SW480 (cell line): ENCODE measurements around the gene ZDHHC19.
"Not testable (repeated sequence)": the region's sequence is repeated elsewhere in the genome, so short reads cannot be mapped to it uniquely, and the experiment has no call there.

Source experiments
- DNase-seq: peaks from one replicate; pipeline ENCODE4 v3.0.0-alpha.2; 2016; ENCODE audit warnings: low spot score

ZDHHC19 gene

DNA sequence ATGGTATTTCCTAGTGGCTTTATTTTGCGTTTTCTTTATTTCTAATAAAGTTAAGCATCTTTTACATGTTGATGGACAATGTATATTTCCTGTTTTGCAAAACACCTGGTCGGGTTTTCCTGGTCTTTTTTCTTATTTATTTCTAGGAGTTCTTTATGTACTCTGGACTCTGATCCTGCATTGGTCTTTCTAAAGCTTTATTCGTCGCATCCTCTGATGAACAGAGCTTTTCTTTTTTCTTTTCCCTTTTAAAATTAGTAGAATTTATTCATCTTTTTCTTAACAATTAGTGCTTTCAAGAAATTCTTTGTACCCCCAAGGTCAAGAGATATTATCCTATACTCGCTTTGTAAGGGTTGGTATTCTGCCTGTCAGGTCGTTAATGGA, 32.2 kb downstream of the ZDHHC19 start:
- DNase-seq = no peak

DNA sequence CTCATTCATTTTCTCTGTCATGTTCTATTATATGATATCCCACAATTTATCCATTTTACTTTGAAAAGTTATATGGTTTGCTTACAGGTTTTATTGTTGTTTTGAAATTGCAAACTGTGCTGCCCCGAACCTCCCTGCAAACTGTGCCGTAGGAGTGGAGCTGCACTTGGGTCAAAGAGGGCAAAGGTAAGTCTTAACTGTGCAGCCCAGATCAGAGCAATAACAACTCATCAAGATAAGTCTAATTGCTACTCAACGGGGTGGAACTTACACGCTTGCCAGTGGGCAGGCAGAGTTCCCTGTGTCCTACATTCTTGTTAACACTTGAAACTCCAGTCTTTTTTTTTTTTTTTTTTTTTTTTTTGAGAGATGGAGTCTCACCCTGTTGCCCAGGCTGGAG, 33.2 kb downstream of the ZDHHC19 start:
- no peak for DNase-seq

DNA sequence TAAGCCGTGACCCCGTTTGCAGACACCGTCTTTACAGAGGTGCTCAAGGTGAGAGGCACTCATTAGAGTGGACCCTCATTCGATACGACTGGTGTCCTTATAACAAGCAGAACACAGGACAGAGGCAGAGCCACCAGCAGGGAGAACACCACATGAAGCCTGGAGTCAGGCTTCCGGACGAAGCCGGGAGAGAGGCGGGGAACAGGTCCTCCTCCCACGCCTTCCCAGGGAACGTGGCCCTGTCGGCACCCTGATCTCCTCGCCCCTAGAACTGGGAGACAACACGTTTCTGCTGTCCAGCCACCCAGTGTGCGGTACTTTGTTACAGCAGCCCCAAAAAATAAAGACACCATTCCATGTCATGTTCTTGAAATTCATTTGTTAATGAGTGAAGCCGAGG, 33.6 kb downstream of the ZDHHC19 start:
- DNase-seq = peak; percentile 46

DNA sequence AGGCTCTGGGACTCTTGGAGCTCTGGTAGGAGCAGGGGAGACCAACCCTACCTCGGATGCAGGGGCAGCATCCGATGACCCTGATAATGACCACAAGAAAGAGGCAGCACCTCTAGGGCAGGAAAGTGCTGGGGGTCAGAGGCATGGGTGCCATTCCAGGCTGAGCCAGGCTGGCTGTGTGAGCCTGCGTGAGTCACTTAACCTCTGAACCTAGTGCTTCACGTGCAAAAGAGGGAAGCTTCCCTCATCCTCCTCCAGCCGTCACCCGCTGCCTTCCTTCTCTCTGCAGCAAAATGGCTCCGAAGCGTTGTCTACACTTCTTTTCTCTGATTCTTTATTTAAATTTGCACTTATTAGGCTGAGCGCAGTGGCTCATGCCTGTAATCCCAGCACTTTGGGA, 35.5 kb downstream of the ZDHHC19 start:
- no peak for DNase-seq

DNA sequence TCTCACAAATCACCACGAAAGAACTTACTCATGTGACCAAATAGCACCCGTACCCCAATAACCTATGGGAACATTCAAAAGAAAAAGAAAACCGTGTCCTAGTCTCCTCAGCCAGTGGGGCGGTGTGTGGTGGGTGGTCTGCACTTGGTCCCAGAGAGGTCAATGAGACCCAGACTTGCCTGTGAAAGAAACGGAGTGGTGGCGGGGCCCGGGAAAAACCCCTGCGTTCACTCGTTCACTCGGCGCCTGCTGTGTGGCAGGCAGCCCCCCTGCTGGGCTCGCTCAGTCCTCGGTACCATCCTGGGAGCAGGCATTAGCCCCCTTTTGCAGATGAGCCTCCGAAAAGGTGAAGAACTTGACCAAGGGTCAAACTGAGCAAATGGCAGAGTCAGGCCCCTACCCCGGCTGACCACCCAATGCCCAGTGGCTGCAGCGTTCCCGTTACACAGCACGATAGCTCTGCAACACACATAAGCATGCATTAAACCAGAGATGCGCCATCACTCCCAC, 36.0 kb downstream of the ZDHHC19 start:
- no peak for DNase-seq

DNA sequence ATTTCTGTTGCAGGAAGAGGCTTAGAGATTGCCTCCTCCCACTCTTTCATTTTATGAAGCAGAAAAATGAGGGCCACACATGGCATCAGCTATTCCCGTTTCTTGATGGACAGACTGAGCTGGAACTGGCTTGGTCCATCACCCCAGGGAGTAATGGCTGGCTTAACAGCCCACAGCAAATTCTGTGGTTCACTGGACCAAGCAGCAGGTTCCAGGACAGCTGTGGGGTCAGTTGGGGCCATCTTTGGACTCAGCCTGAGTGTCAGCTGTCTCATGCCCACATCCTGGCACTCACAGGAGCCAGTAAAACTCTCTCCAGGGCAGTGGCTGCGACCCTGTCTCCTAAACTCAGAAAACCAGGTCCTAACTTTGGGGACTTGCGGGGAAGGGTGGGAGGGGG, 36.5 kb downstream of the ZDHHC19 start:
- no peak for DNase-seq

DNA sequence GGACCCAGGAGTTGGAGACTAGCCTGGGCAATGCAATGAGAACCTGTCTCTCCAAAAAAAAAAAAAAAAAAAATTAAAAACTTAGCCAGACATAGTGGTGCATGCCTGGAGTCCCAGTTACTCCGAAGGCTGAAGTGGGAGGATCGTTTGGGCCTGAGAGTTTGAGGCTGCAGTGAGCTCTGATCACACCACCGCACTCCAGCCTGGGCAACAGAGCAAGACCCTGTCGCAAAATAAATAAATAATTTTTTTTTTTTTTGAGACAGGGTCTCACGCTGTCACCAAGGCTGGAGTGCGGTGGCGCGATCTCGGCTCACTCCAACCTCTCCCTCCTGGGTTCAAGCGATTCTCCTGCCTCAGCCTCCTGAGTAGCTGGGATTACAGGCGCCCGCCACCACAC, 40.9 kb downstream of the ZDHHC19 start:
- DNase-seq = not testable (repeated sequence)

DNA sequence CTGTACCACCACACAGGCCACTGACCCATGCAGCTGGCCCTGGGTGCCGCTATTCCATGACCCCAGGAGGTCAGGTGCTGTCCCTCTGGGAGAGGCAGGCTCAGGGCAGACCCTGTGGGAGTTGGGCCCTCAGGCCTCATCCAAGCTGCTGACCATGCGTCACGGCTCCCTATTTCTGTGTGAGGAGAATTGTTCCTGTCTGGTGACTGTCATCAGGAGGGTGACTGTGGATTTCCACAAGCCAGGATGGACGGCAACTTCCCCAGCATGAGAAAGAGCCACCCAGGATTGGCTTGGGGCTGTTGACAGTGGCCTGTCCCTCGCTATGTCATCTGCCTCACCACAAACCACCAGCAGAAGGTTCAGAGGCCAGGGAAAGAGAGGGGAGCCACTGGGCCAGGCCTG, 41.4 kb downstream of the ZDHHC19 start:
- DNase-seq = no peak

DNA sequence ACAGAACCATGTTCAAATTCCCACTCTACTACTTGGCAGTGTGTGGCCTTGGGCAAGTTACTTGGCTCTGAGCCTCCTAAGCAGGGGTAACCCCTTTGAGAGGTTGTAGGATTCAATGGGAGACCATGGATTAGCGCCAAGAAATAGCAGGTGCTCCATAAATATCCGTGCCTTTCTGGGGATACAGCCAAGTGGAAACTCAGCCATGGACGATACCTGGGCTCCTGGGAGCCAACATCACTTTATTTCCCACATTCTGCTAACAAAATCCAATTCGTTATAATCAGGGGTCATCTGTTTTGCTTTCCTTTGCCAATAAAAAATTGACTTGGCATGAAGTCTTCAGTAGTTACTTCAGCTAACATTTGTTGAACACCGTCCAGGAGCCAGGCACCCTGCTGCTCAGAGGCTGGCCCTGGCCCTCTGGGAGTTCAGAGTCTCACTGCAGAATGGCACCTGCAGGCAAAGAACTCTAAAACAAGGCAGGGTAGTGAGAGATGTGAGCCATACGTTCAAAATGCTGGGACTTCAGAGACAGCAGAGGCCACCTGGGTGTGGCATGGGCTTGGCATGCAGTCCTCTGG, 42.3 kb downstream of the ZDHHC19 start:
- DNase-seq = no peak

DNA sequence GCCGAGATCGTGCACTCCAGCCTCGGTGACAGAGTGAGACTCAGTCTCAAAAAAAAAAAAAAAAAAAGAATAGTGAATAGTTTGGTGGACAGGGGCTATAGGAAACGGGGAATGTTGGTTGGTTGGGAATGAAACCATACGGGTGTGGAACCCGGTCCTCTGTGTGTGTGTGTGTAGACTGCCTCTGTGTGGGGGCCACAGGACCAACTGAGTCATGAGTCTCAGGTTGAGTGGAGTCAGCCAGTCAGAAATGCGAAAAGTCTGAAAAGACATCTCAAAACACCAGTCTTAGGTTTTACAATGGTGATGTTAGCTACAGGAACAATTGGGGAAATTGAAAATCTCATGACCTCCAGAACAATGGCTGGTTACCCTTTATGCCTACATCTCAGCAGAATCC, 44.5 kb downstream of the ZDHHC19 start:
- no peak for DNase-seq

DNA sequence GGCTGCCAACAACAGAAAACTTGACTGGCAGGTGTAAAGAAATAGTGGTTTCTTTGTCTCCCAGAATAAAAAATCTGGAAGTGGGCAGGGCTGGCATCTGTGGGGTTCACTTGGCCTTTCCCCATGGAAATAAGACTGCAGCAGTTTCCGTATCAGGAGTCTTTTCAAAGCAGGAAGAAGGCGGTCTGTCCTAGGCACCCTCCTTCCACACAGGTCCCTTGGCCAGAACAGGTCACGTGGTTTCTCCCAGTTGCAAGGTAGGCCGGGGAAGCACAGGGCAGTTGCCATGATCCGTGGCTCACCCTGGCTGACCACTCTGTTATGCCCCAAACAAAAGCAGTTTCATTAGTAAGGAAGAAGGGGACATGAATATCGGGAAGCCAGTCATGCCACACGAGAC, 45.4 kb downstream of the ZDHHC19 start:
- DNase-seq = no peak

DNA sequence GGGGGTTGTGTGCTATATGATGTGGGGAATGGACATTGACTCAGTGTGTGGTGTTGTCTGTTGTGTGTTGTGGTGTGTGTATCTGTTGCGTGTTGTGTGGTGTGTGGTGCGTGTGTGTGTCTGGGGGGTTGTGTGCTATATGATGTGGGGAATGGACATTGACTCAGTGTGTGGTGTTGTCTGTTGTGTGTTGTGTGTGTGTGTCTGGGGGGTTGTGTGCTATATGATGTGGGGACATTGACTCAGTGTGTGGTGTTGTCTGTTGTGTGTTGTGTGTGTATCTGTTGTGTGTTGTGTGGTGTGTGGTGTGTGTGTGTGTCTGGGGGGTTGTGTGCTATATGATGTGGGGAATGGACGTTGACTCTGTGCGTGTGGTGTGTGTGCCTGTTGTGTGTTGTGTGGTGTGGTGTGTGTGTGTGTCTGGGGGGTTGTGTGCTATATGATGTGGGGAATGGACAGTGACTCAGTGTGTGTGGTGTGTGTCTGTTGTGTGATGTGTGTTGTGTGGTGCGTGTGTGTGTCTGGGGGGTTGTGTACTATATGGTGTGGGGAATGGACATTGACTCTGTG, 46.1 kb downstream of the ZDHHC19 start:
- DNase-seq = not testable (repeated sequence)

DNA sequence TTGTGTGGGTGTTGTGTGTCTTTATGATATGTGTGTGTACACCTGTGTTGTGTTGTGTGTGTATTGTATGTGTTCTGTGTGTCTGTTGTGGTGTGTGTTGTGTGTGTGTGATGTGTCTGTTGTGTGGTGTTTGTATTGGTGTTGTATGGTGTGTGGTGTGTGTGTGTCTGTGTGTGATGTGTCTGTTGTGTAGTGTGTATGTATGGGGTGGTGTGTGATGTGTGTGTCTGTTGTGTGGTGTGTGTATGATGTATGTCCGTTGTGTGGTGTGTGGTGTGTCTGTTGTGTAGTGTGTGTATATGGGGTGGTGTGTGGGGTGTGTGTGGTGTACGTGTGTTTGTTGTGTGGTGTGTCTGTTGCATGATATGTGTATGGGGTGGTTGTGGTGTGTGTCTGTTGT, 46.6 kb downstream of the ZDHHC19 start:
- DNase-seq = no peak

DNA sequence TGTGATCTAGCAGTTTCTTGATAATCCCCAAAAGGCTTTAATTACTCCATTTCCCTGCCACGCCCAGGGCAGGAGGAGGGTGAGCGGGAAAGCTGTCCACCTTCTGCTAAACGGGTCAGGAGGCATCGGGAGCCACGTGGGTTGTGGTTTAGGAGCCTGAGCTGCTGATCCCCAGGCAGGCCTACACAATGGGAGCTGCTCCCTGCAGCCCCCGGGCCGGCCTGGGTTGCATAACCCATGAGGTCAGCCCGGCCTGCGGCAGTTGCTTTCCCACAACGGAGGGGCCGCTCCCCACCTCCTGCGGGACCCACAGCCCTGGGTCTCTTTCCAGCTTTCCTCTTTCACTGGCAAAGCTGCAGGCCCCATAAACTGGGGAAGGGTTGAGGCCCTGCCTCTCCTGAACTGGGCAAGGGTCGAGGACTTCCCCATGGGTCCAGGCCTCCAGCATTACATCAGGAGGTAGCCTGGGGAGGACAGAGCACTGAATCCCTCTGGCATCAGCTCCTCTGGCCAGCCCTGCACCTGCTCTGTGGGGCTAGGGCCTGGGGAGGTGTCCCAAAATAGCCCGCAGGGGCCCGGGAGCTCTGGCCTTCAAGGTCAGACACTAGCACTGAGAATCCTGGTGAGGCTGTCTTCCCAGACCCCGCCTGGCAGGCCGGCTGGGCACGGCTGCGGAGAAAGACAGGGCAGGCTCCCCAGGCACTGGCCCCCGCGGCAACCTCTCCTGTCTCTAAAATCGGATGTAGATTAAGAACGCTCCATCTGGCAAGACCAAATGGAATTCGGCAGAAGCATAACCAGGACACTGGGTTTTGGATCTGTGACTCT, 47.3 kb downstream of the ZDHHC19 start:
- DNase-seq = peak; percentile 47

DNA sequence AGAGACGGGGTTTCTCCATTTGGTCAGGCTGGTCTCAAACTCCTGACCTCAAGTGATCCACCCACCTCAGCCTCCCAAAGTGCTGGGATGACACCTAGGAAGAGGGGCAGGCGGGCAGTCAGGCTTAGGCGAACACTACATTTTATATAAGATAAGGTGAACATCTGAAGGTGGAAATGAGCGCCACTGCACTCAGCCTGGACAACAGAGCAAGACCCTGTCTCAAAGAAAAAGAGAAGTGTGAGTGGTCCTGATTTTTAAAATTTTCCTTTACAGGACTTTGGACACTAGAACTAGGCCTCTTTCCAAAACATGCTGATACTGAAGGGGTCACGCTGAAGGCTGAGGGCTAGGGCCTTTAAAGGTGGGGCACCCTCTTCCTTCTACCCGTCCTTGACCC, 48.0 kb downstream of the ZDHHC19 start:
- DNase-seq = no peak

DNA sequence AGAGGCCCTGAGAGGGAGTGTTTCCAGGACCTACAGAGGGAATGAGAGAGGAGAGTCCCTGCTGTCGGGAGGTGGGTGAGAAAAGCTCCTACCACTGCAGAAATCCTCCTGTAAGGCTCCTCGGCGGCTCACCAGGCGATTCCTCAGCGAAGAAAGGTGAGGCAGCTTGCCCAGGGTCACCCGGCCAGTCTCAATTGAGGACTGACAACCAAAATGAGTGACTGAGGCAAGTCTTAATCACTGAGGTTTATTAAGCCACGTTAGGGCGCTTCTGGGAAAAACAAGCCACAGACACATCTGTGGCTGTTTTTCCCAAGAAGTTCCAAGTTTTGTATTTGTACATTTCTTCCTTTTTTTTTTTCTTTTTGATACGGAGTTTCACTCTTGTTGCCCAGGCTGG, 48.5 kb downstream of the ZDHHC19 start:
- DNase-seq = no peak

DNA sequence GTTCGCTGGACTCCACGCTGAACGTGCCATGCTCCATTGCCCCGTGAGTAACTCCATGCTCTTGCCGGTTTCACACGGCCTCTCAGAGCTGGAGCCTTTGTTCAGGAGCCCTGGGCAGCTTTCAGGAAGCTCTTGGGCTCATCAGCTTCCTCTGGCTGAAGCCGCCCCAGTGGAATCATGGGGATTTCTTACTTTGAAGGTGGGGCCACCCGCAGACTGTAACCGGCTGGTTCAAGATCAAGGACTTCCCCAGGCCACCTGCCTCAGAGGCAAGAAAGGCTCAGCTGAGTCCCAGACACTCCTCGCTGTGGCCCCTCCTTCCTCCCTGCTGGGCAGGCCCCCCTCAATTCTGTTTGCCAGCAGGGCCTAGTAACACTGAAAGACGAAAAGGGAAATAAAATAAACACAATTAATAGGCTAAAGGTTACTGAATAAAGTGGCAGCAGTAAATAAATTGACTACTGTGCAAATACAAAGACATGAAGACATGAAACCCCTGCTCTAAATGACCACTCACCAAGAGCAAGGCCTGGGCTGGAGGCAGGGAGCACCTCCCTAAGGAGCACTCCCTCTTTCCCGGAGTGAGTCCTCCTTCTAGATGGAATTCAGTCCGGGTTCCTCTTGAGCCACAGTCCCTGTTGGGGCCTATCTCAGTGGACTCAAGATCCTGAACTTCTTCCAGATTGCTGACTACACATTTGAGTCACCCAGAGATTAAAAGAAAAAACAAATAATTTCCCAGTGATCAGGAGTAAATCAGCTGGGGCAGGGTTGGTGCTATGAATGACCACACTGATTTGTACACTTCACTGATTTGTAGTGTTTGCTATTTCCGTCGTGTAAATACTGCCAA, 51.0 kb downstream of the ZDHHC19 start:
- no peak for DNase-seq

DNA sequence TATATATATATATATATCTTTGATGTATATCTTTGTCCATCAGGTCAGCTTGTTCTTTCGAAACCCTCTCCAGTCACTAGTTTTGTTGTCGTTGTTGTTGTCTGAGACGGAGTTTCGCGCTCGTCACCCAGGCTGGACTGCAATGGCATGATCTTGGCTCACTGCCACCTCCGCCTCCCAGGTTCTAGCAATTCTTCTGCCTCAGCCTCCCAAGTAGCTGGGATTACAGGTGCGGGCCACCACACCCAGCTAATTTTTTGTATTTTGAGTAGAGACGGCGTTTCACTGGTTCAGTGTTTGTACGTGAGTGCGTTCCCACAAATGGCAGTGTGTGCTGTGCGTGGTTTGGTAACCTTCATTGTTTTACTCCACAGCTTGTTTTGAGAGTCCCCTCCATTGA, 51.7 kb downstream of the ZDHHC19 start:
- DNase-seq = no peak

DNA sequence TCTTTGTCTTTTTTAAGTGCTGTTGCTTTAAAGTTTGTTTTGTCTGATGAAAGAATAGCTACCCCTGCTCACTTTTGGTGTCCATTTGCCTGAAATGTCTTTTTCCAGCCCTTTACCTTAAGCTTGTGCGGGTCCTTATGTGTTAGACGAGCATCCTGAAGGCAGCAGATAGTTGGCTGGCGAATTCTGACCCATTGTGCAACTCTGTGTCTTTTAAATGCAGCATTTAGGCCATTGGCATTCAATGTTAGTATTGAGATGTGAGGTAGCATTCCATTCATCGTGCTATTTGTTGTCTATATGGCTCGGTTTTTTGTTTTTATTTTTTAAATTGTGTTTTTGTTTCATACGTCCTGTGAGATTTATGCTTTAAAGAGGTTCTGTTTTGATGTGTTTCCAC, 55.0 kb downstream of the ZDHHC19 start:
- DNase-seq = no peak

DNA sequence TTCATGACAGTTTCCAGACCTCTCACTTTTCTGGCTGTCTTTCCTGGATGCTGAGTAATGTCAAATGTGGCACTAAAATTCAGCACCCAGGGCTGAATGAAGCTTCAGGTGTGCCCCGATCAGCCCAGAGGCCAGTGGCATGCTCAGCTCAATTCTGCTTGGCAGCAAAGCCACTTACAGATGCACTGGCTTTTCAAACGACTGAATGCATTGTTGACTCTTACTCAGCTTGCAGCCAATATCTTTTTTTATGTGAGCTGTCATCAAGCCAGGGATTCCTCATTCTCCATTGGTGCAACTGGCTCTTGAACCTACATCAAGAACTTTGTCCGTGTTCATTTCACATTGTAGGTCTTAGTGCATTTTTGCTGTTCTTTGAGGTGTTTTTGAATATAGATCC, 60.7 kb downstream of the ZDHHC19 start:
- no peak for DNase-seq

DNA sequence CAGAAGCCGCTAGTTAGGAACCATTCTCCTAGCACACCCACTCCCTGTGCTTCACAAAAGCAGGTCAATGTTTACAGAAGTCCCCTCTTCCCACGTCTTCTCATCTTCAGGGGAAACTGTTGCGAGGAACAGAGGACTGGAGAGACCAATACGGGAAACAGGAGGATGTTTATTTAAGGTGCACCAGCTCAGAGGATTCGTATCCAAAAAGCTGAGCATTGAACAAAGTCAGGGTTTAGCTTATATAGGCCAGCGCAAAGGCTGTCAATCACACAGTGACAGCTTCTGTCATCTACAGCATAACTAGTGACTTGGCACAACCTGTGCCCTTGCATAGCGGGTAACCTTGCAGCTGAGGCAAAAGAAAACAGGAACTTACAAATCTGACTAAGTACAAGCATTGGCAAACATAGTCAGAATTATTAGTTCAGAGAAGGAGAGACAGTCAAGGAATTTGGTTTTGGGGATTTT, 61.3 kb downstream of the ZDHHC19 start:
- DNase-seq = no peak

DNA sequence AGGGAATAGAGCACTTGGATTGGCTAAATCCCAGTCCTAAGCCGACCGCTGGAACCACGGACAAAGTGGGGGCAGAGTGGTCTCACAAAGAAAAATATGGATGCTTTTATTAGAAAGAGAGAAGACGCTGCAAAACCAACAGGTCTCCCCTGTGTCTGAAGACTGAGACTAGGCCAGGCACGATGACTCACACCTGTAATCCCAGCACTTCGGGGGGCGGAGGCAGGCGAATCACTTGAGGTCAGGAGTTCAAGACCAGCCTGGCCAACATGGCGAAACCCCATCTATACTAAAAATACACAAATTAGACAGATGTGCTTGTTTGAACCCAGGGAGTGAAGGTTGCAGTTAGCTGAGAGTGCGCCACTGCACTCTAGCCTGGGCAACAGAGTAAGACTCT, 61.8 kb downstream of the ZDHHC19 start:
- DNase-seq = no peak
